Fibroblast of villous mesenchyme (primary cell): ENCODE data around the gene COA6. TPM values are rescaled to one million over a fixed set of nuclear protein-coding genes. Genes with fewer than 3 reads are reported as not detected.
"Not testable (repeated sequence)": the region's sequence is repeated elsewhere in the genome, so short reads cannot be mapped to it uniquely, and the experiment has no call there.

ENCODE experiments used
- DNase-seq: peaks from one replicate; pipeline ENCODE4 v3.0.0-alpha.2; 2010; ENCODE audit warnings: low read depth
- H3K4me3 ChIP-seq: 2 replicates; pipeline ENCODE4 v1.5.1; 2011; ENCODE audit warnings: low read depth, mild to moderate bottlenecking, low read length
- total RNA-seq: library from RNA; depleted of rRNA; stranded (reverse); fragments of >200 nt; gene quantifications from 2 replicates; pipeline ENCODE4 v1.2.3, GENCODE V29; 2012
- TF ChIP-seq, protein P1 (sequence below): IDR thresholded peaks from 2 replicates; pipeline ENCODE4 v1.5.1; 2012; ENCODE audit warnings: low read depth, mild to moderate bottlenecking, low read length; ENCODE audit not compliant: insufficient read depth

The COA6 gene
- total RNA-seq, 1 donor = 22.0 TPM

DNA sequence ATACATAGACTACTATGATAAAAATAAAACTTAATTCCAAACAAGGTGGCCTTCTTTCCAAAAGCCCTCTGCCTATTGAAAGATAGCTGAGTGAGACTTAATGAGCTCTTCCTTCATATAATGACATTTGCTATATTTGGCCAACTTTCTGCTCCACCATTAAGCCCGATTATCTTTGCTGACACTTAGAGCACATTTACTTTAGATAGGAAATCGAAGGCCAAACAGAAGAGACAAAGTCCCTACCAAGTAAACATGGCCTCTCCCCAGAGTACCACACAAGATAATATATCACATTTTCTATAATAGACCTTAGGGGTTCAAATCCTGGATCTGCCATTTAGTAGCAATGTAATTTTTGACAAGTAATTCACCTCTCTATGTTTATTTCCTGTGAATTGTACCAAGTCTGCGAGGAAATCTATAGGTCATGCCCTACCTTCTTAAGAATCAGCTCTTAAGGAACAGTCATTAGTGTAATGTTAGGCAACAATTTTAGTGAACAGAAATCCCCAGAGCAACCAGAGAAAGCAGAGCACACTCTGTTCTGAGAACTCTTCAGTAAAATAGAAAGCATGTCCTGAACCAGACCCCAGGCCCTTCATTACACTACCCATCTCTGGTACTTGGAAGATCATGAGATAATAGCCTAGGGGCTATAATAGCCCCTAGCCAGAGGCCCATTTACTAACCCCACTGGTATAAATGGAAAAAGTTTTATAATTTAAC lies 17.3 kb upstream of the COA6 start:
- no peak overlapping the region for H3K4me3 ChIP-seq
- TF ChIP-seq, protein P1, sequence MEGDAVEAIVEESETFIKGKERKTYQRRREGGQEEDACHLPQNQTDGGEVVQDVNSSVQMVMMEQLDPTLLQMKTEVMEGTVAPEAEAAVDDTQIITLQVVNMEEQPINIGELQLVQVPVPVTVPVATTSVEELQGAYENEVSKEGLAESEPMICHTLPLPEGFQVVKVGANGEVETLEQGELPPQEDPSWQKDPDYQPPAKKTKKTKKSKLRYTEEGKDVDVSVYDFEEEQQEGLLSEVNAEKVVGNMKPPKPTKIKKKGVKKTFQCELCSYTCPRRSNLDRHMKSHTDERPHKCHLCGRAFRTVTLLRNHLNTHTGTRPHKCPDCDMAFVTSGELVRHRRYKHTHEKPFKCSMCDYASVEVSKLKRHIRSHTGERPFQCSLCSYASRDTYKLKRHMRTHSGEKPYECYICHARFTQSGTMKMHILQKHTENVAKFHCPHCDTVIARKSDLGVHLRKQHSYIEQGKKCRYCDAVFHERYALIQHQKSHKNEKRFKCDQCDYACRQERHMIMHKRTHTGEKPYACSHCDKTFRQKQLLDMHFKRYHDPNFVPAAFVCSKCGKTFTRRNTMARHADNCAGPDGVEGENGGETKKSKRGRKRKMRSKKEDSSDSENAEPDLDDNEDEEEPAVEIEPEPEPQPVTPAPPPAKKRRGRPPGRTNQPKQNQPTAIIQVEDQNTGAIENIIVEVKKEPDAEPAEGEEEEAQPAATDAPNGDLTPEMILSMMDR = no peak
- DNase-seq = no peak

- DNase-seq = not testable (repeated sequence)
- H3K4me3 ChIP-seq = peak overlapping the region; percentile 50
Observed at GRCh38 chr1:234356615-234357269, 16.5 kb upstream of the COA6 start.

GRCh38 chr1:234357831-234358230 lies 15.4 kb upstream of the COA6 start:
- DNase-seq = no peak
- H3K4me3 ChIP-seq = no peak overlapping the region
- TF ChIP-seq, protein P1 = no peak

DNA sequence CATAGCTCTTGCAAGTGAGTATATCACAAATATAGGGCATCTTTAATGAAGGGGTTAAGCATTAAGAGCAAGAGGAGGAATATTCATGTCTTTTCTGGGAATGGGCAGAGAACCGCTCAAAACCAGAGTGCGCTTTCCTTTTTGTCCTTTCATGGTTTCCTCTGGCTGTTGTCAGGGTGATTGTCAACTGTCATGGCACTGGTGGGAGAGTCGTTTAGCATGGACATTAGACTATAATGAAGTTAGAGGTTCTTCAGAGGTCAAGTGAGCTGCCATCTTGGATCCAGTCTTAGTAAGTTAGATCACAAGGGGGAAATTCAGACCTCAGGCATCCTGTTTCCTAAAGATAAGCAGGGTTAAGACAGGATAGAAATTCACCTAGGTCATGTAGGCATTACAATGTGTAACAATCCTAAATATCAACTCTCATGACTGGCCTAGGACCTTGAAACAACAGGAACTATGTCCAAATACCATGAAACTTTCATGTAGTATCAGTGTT lies 12.1 kb upstream of the COA6 start:
- TF ChIP-seq, protein P1 = no peak
- no peak for DNase-seq
- H3K4me3 ChIP-seq = no peak overlapping the region

DNA sequence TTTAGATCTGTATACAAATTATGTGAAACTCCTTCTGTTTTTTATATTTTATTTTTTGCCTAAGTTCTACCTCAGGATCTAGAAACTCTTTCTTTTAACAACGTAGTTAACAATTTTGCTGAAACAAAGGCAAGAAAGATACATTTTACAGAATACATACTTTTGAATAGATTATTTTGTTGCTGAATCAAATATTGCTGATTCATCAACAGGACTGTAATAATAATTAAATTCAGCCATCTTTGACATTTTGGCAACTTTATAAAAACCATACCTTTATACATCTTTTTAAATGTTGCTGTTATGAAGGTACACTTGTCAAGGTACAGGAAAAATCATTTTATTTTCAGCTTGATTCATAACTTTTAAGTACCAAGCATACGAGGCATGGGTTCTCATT lies 10.7 kb upstream of the COA6 start:
- no peak for DNase-seq
- no peak overlapping the region for H3K4me3 ChIP-seq
- TF ChIP-seq, protein P1 = no peak

DNA sequence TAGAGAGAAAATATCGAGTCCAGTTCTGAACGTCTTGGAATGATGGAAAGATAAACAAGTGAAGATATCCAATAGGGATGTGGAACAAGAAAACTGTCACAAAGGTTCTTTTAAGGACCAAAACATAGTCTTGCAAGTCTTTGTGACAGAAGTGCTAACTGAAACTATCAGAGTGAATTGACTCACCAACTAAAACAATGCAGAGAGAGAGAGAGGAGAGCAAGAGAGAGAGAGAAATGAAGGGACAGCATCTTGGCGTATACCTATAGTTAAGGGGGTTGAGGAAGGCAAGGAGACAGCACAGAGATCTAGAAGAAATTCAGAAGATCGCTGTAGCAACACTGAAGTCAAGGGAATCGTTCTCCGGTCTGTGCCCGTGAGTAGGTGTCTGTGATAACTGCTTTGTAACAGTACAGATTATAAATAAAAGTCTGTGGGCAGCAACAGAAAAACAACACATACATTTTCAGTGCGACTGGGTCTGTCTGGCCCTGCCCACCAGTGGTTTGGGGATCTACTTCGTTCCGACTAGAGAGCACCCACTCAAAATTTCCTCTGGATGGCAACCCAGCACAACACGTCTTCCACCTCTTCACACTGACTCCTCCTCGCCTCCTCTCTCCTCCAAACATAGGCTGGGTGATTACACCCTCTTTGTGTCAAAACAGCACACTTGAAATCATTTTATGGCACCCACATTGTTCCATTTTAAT lies 4.8 kb upstream of the COA6 start:
- TF ChIP-seq, protein P1 = no peak
- H3K4me3 ChIP-seq = no peak overlapping the region
- no peak for DNase-seq

DNA sequence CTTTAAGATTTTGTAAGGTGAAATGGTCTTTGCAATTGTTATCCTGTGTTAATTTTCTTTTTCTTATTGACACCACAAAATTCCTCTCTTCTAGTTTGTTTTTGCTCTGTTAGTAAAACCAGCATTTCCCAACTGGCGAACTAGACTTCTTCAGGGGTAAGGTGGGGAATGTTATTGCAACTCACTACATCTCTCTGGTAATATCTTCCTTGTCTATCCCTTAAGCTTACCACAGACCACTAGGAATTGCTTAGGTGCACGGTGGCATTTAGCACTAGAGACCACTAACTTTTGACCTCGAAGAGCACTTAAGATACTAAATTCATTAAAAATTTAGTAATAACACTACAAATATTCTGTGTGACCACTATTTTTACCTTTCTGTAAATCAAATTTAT lies 4.2 kb upstream of the COA6 start:
- H3K4me3 ChIP-seq = no peak overlapping the region
- TF ChIP-seq, protein P1 = no peak
- DNase-seq = no peak
